ENCODE measurements around the gene MAP2K7.

DNA sequence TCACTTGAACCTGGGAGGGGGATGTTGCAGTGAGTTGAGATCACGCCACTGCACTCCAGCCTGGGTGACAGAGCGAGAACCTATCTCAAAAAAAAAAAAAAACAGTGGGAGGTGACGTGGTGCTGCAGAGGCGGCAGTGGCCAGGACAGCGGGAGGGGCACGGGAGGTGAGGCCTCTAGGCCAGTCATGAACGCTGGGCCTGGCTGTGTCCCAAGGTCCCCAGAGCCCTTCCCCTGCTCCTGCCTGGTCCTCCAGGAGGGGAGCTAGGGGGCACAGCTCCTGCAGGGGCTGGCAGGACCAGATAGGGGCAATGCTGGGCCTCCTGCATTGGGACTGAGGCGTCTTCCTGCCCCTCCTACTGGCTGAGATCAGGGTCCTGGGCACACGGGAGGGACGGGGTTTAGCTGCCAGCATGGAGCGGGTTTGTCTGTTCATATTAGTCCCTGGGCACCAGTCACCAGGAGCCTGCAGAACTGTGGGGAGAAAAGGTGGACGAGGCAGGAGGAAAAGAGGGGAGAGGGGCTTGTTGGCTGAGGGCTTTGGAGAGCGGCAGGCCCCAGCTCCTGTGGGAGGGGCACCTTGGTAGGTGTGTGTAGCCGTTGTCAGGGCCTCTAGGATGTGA lies 4.5 kb downstream of the MAP2K7 start:
- TF ChIP-seq, protein P1, sequence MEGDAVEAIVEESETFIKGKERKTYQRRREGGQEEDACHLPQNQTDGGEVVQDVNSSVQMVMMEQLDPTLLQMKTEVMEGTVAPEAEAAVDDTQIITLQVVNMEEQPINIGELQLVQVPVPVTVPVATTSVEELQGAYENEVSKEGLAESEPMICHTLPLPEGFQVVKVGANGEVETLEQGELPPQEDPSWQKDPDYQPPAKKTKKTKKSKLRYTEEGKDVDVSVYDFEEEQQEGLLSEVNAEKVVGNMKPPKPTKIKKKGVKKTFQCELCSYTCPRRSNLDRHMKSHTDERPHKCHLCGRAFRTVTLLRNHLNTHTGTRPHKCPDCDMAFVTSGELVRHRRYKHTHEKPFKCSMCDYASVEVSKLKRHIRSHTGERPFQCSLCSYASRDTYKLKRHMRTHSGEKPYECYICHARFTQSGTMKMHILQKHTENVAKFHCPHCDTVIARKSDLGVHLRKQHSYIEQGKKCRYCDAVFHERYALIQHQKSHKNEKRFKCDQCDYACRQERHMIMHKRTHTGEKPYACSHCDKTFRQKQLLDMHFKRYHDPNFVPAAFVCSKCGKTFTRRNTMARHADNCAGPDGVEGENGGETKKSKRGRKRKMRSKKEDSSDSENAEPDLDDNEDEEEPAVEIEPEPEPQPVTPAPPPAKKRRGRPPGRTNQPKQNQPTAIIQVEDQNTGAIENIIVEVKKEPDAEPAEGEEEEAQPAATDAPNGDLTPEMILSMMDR (conservative IDR thresholded peaks at IDR 0.05; ENCODE audit: low read length) = no peak
- no peak for TF ChIP-seq EZH2phosphoT487 (IDR thresholded peaks at IDR 0.05; ENCODE audit: borderline replicate concordance)

Measured in Loucy (cell line).